ENCODE results near the gene VAC14.

VAC14 gene

DNA sequence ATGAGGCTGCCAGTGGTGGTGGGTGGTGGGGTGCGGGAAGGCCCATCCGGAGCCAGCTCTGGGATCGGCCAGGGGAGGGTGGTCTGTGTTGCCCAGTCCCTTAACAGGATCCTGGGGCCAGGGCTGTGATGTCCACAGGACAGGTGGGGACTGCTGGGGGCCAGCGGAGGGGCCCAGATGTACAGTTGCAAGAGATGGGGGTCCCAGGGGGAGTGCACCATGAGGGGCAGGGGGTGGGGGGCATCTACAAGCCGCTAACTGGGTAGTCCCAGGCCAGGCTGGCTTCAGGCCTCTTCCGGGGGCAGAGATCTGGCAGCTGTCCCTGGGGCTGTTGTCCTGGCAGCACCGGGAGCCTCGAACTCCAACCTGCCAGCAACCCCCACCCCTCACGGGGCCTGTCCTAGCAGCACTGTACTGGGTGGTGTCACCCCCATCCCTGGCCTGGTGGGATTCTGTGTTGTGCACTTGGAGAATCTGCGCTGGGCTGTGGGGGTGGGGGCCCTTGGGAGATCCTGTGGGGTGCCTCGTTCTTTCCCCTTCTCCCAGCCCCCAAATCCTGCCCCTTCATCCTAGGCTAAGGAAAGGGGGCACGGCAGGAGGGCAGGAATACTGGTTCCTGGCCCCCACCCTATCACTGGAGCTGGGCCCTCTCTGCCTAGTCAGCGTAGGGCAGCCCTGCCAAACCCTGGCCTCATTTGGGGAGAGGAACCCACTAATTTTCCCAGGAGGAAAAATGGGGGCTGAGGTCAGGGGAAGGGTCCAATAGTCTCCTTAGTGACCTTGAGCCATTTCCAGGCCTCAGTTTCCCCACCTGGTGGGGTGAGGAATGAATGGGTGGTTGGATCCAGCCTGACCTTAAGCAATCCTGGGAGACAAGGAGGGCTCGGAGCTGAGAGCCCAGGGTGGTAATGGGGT lies 116.6 kb downstream of the VAC14 start:
- in situ Hi-C loops (cut with HindIII; ENCODE audit: low sequenced_read_pairs), result no loop called here

GRCh38 chr16:70683146-70683944 lies 117.6 kb downstream of the VAC14 start:
- in situ Hi-C loops (cut with HindIII; ENCODE audit: low sequenced_read_pairs), result no loop called here

DNA sequence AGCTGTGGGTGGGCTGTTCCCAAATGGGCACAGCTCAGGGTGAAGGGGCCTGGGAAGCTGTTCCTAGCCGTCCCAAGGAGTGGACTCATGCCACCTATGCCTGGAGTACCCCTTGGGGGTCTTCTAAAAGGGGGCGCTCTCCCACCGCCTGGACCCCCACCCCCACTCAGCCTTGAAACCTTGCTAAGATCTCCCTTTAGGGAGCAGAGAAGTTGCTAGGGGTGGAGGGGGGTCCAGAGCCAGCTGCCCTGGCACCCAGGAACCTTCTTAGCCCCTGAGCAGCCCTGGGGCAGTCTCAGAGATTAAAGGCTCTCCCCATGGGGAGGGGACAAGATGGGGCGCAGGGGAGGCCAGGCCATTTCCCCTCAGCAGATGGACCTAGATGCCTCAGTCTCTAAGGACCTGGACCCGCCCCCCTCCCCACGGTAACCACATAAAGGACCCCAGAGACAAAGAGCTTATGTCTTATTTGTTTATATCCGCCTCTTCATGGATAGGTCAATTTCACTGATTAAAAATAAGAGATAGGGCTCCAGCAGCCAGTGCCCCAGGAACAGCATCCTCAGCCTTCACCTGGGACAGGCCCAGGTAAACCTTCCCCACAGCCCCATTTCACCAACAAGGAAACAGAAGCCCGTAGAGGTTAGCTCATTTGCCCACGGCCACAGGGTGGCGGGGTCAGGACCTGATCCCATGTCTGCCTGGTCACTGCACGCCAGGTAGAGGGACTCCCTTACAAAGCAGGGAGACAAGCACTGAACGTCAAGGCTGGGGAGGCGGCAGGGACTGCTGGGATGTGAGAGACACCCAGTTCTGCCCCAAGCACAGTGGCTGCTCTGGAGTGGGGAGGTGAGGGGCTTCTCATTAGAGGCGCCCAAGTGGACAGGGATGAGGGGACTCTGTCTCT lies 118.5 kb downstream of the VAC14 start:
- in situ Hi-C loops (cut with HindIII; ENCODE audit: low sequenced_read_pairs), result no loop called here

- in situ Hi-C loops (cut with HindIII; ENCODE audit: low sequenced_read_pairs), result no loop called here
Observed at GRCh38 chr16:70681382-70682238, 119.3 kb downstream of the VAC14 start.

GRCh38 chr16:70680495-70681381 lies 120.2 kb downstream of the VAC14 start:
- in situ Hi-C loops (cut with HindIII; ENCODE audit: low sequenced_read_pairs), result no loop called here

DNA sequence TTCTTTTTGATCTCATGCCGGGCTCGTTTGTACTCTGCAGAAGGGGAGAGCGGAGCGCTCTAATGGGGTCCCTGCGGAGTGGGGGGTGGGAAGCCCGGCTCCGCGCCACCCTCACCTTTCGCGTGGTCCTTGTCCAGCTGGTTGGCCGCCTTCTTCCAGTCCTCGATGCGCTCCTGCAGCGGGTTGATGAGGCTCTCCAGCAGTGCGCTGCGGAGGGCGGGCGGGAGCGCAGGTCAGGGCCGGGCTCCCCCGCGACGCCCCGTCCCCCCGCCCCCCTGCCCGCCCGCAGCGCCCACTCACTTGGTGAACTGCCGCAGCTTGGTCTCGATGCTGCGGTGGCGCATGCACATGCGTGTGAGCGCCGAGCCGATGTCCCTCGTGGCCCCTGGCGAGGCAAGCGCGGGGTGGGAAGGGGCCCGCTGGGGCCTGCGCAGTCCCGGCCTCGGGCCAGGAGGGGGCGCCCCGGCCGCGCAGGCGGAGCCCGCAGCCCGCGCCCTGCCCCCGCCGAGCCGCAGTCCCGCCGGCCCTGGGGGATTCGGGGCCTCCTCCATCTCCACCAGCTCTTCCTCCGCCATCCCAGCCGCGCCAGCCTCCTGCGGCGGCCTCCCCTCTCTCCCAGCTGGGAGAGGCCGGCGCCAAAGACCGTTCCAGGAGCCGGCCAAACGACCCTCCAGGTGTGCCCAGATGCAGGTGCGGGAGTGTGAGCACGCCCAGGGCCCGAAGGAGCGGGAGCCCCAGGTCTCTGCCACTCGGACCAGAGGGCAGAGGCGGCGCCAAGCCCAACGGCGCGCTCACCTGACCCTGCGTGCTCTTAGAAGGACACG lies 121.1 kb downstream of the VAC14 start:
- in situ Hi-C loops (cut with HindIII; ENCODE audit: low sequenced_read_pairs), result loop anchor here (10.0 kb wide), 1 partner anchor 85 kb away; no protein-coding TSS in a partner anchor

DNA sequence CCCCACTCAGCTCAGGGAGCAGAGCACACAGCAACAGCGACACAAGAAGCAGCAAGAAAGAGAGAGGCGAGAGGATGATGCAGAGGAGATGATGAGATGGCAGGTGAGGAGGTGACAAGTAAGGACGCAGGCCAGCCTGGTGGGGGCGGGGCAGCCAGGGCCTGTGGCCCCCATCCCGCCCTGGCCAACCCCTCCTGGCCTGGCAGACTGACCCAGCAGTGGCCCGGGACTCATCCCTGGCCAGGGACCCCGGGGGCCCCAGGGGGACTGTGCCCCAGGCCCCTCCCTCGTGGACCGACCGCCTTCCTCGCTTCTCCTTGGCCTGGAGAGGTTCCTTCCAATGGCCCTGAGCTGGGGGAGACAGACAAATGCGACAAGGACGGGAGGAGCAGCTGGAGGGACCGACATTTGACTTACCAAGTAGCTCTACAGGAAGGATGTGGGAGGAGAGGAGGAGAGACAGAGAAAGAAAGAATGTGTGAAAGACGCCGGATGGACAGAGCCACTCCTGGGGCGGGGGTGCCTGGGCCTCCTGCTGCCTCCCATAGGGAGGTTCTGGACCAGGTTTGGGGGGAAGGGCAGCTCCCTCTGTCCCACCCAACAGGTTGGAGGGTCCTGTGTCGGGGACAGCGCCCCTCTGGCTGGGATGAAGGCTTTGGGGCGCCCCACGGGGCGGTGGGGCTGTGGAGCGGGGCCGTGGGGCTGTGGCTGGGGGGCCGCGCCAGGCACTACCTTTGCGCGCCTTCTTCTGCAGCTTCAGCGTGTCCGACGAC lies 121.9 kb downstream of the VAC14 start:
- in situ Hi-C loops (cut with HindIII; ENCODE audit: low sequenced_read_pairs), result loop anchor here (10.0 kb wide), 1 partner anchor 86 kb away; no protein-coding TSS in a partner anchor

DNA sequence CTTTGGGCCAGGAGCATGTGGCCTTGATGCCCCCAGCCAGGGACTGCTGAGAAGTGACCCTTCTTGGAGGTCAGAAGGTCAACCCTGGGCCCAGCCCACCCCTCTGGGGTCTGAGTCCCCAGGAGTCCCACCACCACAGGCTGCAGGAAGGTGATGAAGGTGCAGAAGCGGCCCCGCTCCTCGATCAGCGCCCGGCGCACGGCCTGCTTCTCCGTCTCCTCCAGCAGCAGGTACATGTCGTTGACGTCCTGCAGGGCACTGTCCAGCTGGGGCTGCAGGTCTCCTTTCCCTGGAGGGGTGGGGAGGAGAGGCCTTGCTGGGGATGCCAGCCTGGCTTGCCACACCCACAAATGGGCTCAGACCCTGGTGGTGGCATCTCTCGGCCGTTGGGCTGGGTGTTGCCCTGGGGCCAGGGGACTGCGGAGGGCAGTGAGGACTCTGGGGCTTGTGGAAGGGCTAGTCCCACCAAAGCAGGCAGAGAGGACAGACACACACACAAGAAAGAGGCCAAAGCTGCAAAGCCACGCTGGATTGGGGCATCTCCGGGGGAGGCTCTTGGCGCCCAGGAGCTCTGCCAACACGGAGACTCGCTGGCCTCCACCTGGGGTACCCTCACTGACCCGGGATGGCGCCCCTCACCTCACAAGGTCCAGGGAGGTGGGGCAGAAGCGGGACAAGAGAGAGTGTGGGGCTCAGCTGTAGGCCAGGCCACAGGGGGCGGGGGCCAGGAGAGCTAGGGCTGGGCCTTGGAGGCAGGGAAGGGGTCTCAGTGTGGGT lies 122.6 kb downstream of the VAC14 start:
- in situ Hi-C loops (cut with HindIII; ENCODE audit: low sequenced_read_pairs), result loop anchor here (10.0 kb wide), 1 partner anchor 86 kb away; no protein-coding TSS in a partner anchor

DNA sequence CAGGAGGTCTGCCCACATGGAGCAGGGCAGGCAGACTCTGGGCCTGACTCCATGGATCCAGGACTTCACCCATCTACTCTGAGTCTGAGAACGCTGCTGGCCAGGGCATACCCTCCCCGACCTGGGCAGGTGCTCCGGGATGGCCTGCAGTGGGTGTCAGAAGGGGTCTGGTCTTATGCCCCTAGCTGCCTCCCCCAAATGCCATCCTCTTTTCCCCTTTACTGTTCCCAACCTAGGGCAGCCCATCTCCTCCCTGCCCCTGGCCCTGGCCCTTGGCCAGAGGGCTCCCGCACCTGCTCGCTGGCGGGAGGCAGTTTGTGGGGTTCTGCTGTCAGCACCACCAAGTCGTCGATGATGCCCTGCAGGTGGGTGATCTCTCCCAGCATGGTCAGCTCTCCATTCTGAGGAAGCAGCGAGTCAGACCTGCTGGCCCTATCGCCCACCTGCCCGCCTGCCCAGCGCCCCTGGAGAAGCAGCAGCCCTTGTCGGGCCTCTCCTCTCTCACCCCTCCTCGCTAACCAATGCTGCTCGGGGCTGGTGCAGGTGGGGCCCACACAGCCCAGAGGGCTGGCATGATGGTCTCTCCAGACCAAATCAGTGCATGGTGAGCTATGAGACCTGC lies 123.3 kb downstream of the VAC14 start:
- in situ Hi-C loops (cut with HindIII; ENCODE audit: low sequenced_read_pairs), result loop anchor here (10.0 kb wide), 1 partner anchor 87 kb away; no protein-coding TSS in a partner anchor

- in situ Hi-C loops (cut with HindIII; ENCODE audit: low sequenced_read_pairs), result loop anchor here (10.0 kb wide), 1 partner anchor 88 kb away; no protein-coding TSS in a partner anchor
Observed at GRCh38 chr16:70676675-70677498, 124.1 kb downstream of the VAC14 start.

- in situ Hi-C loops (cut with HindIII; ENCODE audit: low sequenced_read_pairs), result loop anchor here (10.0 kb wide), 1 partner anchor 89 kb away; no protein-coding TSS in a partner anchor
Observed at GRCh38 chr16:70675851-70676513, 125.0 kb downstream of the VAC14 start.

DNA sequence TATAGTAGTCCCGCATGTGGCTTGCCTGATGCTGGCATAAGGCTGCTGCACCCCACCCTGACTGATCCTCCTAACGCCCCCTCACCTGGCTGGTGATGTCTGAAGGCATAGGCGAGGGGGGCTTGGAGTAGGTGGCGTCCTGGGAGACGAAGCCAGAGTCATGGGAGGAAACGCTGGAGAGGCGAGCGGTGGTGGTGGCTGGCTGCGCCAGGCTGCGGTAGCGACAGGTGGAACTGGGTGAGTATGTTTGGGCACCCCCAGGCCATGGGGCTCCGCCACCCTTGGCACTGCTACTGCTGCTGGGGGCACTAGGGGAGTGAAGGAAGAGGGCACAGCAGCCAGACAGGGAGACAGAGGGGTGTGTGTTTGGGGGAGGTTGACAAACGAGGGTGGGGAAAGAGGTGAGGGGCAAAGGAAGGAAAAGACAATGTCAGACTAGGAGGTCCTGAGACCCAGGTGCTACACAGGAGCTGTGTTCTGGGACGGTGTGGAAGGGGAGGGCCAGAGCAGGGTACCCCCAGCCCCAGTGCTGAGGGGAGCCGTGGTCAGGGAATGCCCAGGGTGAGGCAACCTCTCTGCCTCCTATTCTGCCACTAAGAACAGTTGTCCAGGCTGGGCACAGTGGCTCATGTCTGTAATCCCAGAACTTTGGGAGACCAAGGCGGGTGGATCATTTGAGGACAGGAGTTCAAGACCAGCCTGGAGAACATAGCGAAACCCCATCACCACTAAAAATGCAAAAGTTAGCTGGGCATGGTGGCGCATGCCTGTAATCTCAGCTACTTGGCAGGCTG lies 126.5 kb downstream of the VAC14 start:
- in situ Hi-C loops (cut with HindIII; ENCODE audit: low sequenced_read_pairs), result loop anchor here (10.0 kb wide), 1 partner anchor 90 kb away; no protein-coding TSS in a partner anchor

DNA sequence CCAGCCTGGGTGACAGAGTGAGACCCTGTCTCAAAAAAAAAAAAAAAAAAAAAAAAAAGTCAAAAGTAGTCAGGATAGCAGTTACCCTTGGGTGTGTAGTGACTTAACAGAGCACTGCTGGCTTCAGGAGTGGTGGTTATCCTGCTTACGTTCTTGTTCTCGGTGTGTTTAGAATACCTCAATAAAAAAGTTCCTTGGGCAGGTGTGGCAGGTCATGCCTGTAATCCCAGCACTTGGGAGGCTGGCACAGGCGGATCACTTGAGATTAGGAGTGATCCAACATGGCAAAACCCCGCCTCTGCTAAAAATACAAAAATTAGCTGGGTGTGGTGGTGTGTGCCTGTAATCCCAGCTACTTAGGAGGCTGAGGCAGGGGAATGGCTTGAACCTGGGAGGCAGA lies 130.0 kb downstream of the VAC14 start:
- in situ Hi-C loops (cut with HindIII; ENCODE audit: low sequenced_read_pairs), result loop anchor here (10.0 kb wide), 1 partner anchor 94 kb away; no protein-coding TSS in a partner anchor
